NCI-H2029 treated with DMSO at 0.1 percent for 48 hours (cell line): ENCODE results near the gene TUBGCP6.

Source experiments
- DNase-seq: peaks from one replicate; lab custom pipeline; 2025; lab: John Stamatoyannopoulos, UW

TUBGCP6 gene

GRCh38 chr22:50264104-50264745 lies 19.4 kb upstream of the TUBGCP6 start:
- DNase-seq: no peak

GRCh38 chr22:50262973-50263617 lies 18.3 kb upstream of the TUBGCP6 start:
- no peak for DNase-seq

GRCh38 chr22:50262460-50262911 lies 17.7 kb upstream of the TUBGCP6 start:
- DNase-seq: no peak

- DNase-seq: no peak
Measured at GRCh38 chr22:50261615-50262459, 17.0 kb upstream of the TUBGCP6 start, which contains the start of gene MAPK12. Gene MAPK12 (minus strand): TSS chr22:50261683. CDS start chr22:50261509, 174 bp downstream.

- no peak for DNase-seq
Measured at GRCh38 chr22:50260801-50261614, 16.2 kb upstream of the TUBGCP6 start.

- no peak for DNase-seq
Measured at GRCh38 chr22:50260434-50260800, 15.6 kb upstream of the TUBGCP6 start.

GRCh38 chr22:50259302-50259701 lies 14.5 kb upstream of the TUBGCP6 start:
- DNase-seq: no peak

- DNase-seq: no peak
Measured at GRCh38 chr22:50258361-50259292, 13.8 kb upstream of the TUBGCP6 start.

- no peak for DNase-seq
Measured at GRCh38 chr22:50257451-50258360, 12.9 kb upstream of the TUBGCP6 start.

- DNase-seq: no peak
Measured at GRCh38 chr22:50257041-50257440, 12.2 kb upstream of the TUBGCP6 start.

GRCh38 chr22:50256258-50256862 lies 11.5 kb upstream of the TUBGCP6 start:
- no peak for DNase-seq

- no peak for DNase-seq
Measured at GRCh38 chr22:50255607-50256006, 10.8 kb upstream of the TUBGCP6 start.

GRCh38 chr22:50255099-50255498 lies 10.3 kb upstream of the TUBGCP6 start:
- DNase-seq: no peak

GRCh38 chr22:50253941-50254340 lies 9.1 kb upstream of the TUBGCP6 start:
- DNase-seq: no peak

GRCh38 chr22:50253046-50253915 lies 8.5 kb upstream of the TUBGCP6 start:
- DNase-seq: no peak

- no peak for DNase-seq
Measured at GRCh38 chr22:50252082-50253045, 7.5 kb upstream of the TUBGCP6 start.

GRCh38 chr22:50251477-50252081 lies 6.8 kb upstream of the TUBGCP6 start:
- DNase-seq: no peak
